Renal cortical epithelial cell (primary cell): ENCODE results near the gene TRIM44. TPM values are rescaled to one million over a fixed set of nuclear protein-coding genes. Genes with fewer than 3 reads are reported as not detected.
"Not testable (repeated sequence)": the region's sequence is repeated elsewhere in the genome, so short reads cannot be mapped to it uniquely, and the experiment has no call there.

Experiments
- DNase-seq: peaks from one replicate; pipeline ENCODE4 v3.0.0-alpha.2; 2011; ENCODE audit warnings: low read depth
- total RNA-seq: library from RNA; depleted of rRNA; stranded (reverse); fragments of >200 nt; gene quantifications from 2 replicates; pipeline ENCODE4 v1.2.3, GENCODE V29; 2014

TRIM44 gene
- total RNA-seq, 1 donor from 2014 or later = 24.1 TPM

DNA sequence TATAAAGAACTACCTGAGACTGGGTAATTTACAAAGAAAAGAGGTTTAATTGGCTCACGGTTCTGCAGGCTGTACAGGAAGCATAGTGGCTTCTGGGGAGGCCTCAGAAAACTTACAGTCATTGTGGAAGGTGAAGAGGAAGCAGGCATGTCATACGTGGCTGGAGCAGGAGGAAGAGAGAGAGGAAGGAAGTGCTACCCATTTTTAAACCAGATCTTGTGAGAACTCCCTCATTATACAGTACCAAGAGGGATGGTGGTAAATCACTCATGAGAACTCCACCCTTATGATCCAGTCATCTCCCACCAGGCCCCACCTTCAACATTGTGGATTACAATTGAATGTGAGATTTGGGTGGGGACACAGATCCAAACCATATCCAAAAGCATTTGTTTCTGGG is 53.1 kb downstream of the TRIM44 start:
- DNase-seq = not testable (repeated sequence)

GRCh38 chr11:35717043-35717442 is 54.5 kb downstream of the TRIM44 start:
- DNase-seq = no peak

DNA sequence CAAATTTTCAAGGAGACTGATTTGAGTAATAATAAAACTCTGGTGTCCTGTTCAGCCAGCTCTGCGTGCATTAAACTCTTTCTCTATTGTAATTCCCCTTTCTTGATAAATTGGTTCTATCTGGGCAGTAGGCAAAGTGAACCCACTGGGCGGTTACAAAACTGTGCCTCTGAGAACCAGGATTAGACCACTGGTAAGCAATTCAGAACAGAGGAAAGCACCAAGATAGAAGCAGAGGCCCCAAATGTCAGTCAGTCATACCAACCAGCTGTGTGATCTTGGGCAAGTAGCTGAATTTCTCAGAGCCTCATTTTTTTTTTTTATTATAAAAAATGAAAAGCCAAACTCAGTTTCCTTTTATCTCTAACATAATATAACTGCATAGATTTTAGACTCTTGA is 54.9 kb downstream of the TRIM44 start:
- DNase-seq = no peak

DNA sequence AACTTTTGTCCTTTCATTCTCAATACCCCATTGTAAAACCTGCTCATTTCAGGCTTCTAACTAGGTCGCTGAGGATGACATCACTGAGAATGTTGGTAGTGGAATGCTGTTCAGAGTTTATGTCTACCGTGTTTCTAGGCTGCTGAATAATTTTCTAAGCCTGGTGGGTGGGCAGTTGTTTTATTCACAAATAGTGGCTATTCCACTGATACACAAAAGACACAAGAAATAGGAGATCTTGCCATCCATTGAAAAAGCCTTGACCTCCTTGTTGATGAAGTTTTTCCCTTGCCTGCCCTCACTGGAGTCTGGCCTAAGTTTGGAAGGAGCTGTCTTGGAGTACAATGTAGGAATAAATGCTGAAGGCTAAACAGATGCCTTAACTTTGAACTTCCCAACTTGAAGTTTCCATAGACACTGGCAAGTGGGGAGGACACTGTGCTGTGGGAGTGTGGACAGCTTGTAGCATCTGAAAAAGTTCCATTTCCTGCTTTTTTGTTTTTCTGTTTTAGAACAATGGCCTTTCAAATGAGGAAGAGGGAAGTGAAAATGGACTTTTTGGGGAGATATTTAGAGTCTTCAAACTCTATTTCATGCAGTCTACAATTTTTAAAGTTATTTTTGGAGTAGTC is 59.2 kb downstream of the TRIM44 start:
- peak; percentile 26 for DNase-seq

GRCh38 chr11:35722641-35723040 is 60.1 kb downstream of the TRIM44 start:
- no peak for DNase-seq

DNA sequence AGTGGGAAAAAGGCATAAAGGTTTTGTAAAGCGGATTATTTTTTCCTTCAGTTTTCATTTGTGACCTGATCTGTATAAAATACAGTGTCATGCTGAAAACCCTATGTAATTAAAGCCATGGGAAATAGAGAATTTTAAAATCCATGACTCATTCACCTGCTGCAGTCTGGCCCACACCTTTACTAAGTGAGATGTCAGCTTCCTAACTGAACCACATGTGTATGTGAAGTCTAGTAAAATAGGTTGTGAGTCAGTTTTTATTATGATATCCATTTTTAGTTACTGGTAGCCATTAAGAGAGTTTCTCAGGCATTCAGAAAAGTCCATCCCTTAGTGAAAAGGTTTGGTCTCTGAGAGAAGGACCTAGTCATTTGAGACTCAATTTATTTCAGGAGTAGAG is 60.9 kb downstream of the TRIM44 start:
- no peak for DNase-seq

GRCh38 chr11:35723913-35724312 is 61.3 kb downstream of the TRIM44 start:
- DNase-seq = peak; percentile 57

DNA sequence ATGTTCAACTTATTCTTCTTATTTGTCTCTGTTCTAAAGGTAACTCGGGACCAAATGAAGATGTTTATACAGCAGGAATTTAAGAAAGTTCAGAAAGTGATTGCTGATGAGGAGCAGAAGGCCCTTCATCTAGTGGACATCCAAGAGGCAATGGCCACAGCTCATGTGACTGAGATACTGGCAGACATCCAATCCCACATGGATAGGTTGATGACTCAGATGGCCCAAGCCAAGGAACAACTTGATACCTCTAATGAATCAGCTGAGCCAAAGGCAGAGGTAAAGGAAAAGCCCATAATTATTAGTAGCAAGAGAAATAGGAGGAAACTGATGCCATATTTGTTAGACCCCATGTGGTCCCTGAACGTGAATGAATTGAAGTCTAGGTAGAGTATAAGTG is 63.3 kb downstream of the TRIM44 start:
- DNase-seq = peak; percentile 87

DNA sequence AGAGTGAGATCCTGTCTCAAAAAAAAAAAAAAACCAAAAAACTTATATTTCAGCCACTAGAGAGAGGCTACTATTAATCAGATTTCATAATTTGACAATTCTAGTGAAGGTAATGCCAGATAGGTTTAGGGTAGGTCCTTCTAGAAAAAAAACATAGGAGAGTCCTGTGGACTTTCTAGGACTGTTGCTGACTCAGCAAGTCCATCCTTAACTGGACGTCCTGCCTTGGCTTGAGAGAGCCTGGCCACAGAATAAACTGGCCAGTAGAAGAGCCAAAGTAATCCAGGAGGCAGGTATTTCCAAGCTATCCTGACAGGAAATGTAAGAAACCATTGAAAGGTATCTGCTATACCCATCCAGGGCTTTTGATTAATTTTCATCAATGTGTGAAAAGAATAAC is 64.6 kb downstream of the TRIM44 start:
- DNase-seq = no peak

- no peak for DNase-seq
Observed at GRCh38 chr11:35730254-35730653, 67.7 kb downstream of the TRIM44 start.

DNA sequence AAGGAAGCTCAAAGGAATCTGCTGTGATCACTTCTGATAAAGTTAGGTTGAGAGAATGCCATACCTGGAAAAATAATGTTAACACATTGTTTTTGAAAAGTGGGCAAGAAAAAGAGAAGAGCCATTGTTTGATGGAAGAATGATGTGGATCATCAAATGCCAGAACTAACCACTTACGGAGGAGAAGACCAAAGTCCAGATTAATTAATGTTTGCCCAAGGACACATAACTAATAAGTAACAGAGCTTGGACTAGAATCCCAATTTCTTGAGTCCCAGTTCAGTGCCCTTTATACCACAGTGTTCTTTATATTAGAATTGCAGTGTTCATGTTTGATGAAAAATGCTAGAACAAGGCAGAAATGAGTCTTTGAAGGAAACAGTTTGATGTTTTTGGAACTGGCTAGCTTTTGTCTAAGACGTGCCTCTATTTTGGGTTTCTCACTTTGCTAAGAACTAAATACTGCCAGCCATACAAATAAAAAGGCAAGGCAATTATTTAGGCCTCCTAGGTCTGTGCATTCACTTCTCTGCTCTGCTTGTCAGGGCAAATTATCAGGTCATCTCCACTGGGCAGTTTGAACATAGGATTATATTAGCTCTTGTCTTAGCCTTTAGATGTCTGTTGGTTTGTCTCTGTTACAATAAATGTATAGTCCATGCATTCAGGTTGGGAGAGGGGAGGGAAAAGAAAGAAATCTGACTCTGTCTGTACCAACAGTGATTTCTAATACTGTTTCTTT is 72.3 kb downstream of the TRIM44 start:
- peak; percentile 95 for DNase-seq

DNA sequence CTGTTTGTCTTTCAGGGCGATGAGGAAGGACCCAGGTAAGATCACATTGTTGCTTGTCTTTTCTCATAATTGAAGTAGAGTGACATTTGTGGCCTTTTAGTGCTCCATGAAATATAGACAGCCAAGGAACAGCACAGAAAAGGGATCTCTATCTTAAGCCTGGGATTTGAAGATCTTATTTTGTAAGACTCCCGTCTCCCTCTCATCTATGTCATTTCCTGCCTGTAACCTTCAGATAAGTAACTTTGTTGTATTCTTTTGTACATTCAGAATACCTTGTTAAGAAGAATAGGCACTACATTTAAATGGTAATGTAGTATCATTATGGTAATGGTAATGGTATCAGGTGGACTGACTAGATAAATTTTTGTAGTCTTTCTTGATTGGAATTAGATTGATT is 72.8 kb downstream of the TRIM44 start:
- no peak for DNase-seq

- DNase-seq = peak; percentile 81
Observed at GRCh38 chr11:35735903-35736302, 73.3 kb downstream of the TRIM44 start.

- no peak for DNase-seq
Observed at GRCh38 chr11:35736952-35737351, 74.4 kb downstream of the TRIM44 start.

DNA sequence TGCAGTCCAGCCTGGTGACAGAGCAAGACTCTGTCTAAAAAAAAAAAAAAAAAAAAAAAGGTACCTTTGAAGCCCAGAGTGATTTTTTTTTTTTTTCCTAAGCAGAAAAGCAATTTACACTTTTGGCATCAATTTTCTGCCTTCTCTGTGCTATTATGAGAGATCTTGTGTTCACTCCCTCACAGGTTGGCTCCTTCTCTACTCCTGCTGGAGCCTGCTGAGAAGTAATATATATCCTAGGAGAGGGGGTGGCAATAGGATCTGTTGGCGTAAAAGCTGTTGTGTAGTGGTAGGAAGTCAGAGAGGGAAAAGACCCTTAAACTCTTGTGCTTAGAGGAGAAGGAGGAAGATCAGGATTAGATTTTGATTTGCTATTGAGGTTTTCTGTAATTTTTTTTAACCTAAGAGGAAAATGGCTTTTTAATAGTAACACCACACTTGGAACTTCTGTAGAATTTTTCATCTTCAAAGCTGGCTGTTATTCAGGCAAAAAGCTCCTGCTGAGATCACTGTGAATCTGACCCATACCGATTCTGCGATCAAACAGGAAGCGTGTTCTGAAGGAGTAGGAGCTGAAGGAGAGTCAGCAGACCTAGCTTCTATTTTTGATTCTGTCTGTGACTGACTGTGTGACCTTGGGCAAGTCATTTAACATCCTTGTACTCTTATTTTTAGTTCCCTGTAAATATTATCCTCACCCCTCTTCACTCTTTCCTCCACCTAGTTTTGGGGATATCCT is 77.7 kb downstream of the TRIM44 start:
- no peak for DNase-seq

DNA sequence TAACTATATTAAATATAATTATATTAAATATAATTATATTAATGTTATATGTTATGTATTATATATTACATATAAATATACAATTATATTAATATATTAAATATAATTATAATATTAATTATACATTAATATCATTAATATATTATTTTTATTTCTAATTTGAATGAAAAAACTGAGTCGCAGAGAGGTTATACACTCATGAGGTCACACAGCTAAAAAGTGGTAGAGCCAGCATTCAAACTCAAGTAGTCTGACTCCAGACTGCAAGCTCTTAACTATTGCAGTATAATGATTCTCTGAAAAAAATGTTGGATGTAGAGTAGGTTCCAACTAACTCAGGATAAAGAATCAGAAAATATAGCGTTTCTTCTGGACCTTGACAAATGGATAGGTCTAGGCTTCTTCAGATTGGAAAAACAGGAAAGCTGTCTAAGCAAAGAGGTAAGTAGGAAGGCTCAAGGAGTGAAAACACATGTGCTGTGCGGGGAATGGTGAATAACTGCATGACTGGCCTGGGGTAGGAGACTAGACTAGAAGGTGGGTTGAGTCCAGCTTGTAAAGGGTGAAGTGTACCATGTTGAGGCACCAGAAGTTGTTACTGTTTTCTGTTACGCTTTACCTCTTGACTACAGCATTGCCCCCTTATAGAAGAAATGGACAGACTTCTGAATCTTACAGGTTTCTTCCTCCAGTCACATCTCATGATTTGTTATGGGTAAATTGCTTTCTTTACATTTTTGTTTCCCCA is 80.3 kb downstream of the TRIM44 start:
- DNase-seq = no peak

GRCh38 chr11:35746356-35747153 is 84.0 kb downstream of the TRIM44 start:
- DNase-seq = peak; percentile 40

DNA sequence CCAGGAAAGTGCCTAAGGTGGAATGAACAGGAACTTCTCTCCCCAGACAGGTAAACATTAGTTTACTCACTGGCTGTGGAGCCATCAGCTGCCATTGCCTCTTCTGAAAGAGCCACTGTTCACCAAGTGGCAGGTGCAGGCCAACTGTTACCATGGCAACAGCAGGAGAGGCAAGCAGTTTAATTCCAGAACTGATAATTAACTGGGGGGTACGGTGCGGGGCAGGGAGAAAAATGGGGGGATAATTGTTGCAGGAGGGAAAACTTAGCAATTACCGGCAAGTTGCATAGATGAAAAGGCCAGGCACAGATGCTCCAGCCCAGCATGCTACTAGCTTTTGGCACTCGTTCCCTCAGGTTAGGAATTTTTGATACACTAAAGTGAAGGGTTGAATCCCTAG is 85.1 kb downstream of the TRIM44 start:
- no peak for DNase-seq

- peak; percentile 40 for DNase-seq
Observed at GRCh38 chr11:35748644-35749043, 86.1 kb downstream of the TRIM44 start.

DNA sequence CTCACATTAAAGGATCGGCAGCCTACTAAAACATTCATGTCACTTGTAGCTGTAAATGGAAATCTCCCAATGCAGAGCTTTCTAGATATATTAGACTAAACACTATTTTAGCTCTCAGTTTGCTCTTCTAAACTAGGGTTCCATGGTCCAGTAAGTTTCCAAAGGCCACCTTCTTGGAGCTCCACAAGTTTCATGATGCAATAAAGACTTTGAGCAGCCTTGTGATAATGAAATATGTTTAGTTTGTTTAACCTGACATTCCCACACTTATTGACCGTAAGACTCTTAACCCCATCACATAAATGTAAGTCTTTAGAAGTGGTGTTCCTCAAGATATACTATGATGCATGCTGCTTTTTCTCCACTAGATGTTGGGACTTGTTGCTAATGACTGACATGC is 87.7 kb downstream of the TRIM44 start:
- peak; percentile 82 for DNase-seq

- DNase-seq = no peak
Observed at GRCh38 chr11:35750981-35751663, 88.5 kb downstream of the TRIM44 start.
